Kidney epithelial cell (primary cell): ENCODE data around the gene NPIPB6. TPM values are rescaled to one million over a fixed set of nuclear protein-coding genes. Genes with fewer than 3 reads are reported as not detected.

Source experiments
- DNase-seq: peaks from one replicate; pipeline ENCODE4 v3.0.0-alpha.2; 2010; ENCODE audit warnings: low read depth
- H3K27me3 ChIP-seq: 2 replicates; pipeline ENCODE4 v1.6.0; 2011; ENCODE audit warnings: low read length; ENCODE audit not compliant: control insufficient read depth, insufficient read depth
- H3K36me3 ChIP-seq: 2 replicates; pipeline ENCODE4 v1.5.1; 2011; ENCODE audit warnings: low read length; ENCODE audit not compliant: control insufficient read depth, insufficient read depth
- H3K4me3 ChIP-seq: 2 replicates; pipeline ENCODE4 v1.5.1; 2011; ENCODE audit warnings: low read depth, mild to moderate bottlenecking, control low read depth, low read length
- total RNA-seq: library from RNA; depleted of rRNA; stranded (reverse); fragments of >200 nt; gene quantifications from 2 replicates; pipeline ENCODE4 v1.2.3, GENCODE V29; 2015
- TF ChIP-seq, protein P1 (sequence below): IDR thresholded peaks from 2 replicates; pipeline ENCODE4 v1.5.1; 2011; ENCODE audit warnings: mild to moderate bottlenecking, moderate library complexity, low read length, control low read depth, inconsistent platforms; ENCODE audit not compliant: insufficient read depth, poor library complexity, severe bottlenecking

Gene NPIPB6
- total RNA-seq, 1 donor from 2014 or later: not detected

- no peak overlapping the region for H3K4me3 ChIP-seq
- no peaks in the 10 kb centered on the region for H3K36me3 ChIP-seq
- TF ChIP-seq, protein P1, sequence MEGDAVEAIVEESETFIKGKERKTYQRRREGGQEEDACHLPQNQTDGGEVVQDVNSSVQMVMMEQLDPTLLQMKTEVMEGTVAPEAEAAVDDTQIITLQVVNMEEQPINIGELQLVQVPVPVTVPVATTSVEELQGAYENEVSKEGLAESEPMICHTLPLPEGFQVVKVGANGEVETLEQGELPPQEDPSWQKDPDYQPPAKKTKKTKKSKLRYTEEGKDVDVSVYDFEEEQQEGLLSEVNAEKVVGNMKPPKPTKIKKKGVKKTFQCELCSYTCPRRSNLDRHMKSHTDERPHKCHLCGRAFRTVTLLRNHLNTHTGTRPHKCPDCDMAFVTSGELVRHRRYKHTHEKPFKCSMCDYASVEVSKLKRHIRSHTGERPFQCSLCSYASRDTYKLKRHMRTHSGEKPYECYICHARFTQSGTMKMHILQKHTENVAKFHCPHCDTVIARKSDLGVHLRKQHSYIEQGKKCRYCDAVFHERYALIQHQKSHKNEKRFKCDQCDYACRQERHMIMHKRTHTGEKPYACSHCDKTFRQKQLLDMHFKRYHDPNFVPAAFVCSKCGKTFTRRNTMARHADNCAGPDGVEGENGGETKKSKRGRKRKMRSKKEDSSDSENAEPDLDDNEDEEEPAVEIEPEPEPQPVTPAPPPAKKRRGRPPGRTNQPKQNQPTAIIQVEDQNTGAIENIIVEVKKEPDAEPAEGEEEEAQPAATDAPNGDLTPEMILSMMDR: no peak
- peaks cover 22% of the 10 kb centered on the region for H3K27me3 ChIP-seq
- DNase-seq: no peak
Observed at GRCh38 chr16:28295276-28295675, 68.0 kb downstream of the NPIPB6 start.

- H3K36me3 ChIP-seq: no peaks in the 10 kb centered on the region
- H3K4me3 ChIP-seq: no peak overlapping the region
- peaks cover 22% of the 10 kb centered on the region for H3K27me3 ChIP-seq
- TF ChIP-seq, protein P1: no peak
- DNase-seq: no peak
Observed at GRCh38 chr16:28294201-28294600, 69.1 kb downstream of the NPIPB6 start.

GRCh38 chr16:28293601-28293960 lies 69.7 kb downstream of the NPIPB6 start:
- Histone ChIP-seq H3K27me3 (peaks cover 22% of the 10 kb centered on the region), H3K36me3 (no peaks in the 10 kb centered on the region), H3K4me3 (peak overlapping the region; percentile 40)
- DNase-seq: no peak
- TF ChIP-seq, protein P1: no peak

DNA sequence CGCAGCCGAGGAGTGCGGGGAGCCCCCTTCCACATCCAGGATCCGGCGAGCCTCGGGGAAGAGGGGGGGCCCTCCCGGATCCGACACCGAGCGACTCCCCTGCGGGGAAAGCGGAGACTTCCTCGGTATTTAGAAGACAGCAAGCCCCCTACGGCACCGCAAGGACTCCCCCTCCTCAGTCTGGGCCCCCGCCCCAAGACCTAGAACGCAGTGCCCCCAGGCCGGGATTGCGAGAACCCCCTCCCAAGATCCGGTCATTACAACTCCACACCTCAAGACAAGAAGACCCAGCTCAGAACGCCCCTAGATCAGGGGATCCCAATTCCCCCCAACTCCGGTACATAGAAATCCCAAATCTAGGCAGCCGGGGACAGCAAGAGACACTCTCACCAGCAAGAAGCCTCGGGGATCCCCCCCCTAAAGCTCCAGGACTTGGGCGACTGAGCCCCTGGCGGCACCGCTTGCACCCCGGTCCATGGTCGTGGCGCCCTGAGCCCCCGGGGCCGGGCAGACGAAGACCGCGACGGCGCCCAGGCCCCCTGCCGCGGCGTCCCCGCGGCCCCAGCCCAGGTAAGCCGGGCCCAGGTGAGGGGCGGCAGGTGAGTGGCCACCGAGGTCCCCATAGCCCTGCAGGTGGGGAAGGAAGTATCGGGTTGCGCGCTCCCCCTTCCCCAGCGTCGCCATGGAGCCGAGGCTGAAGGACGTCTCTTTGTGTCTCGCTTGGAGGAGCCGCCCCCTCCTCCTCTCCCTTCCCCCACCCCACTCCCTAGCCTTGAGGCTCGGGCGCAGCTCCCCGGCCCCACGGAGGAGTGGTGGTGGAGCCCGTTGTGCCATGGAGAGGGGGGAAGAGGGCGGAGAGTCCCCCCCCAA lies 70.3 kb downstream of the NPIPB6 start:
- no peak for DNase-seq
- TF ChIP-seq, protein P1: no peak
- H3K4me3 ChIP-seq: peak overlapping the region; percentile 40
- H3K36me3 ChIP-seq: no peaks in the 10 kb centered on the region
- H3K27me3 ChIP-seq: peaks cover 22% of the 10 kb centered on the region

Other genes starting within 250 kb of the NPIPB6 start
- 61.9 and 100 TPM in 2 replicates for gene XPO6, start 151.5 kb downstream of the NPIPB6 start, total RNA-seq
- 10.5 and 12.9 TPM in 2 replicates for gene SBK1, start 71.0 kb downstream of the NPIPB6 start, total RNA-seq
- 180 and 310 TPM in 2 replicates for gene EIF3CL, start 40.3 kb upstream of the NPIPB6 start, total RNA-seq
- gene NPIPB7, start 108.8 kb upstream of the NPIPB6 start, total RNA-seq: not detected in 2 replicates
- 30.3 and 41.5 TPM in 2 replicates for gene CLN3, start 128.6 kb upstream of the NPIPB6 start, total RNA-seq
- gene APOBR, start 131.1 kb upstream of the NPIPB6 start, total RNA-seq: 0.21 TPM in 2 replicates
- gene IL27, start 143.3 kb upstream of the NPIPB6 start, total RNA-seq: not detected in 2 replicates
- 0.55 and 0.63 TPM in 2 replicates for gene NUPR1, start 175.5 kb upstream of the NPIPB6 start, total RNA-seq
- gene SGF29, start 190.4 kb upstream of the NPIPB6 start, total RNA-seq: 28.5 and 32.5 TPM in 2 replicates
- gene SULT1A2, start 233.5 kb upstream of the NPIPB6 start, total RNA-seq: 0.13 and 0.27 TPM in 2 replicates
- gene SULT1A1, start 246.5 kb upstream of the NPIPB6 start, total RNA-seq: 3.1 and 3.3 TPM in 2 replicates